ENCODE measurements around the gene C9orf72.

- TF ChIP-seq CTCF (conservative IDR thresholded peaks at IDR 0.05): no peak
- no peak for TF ChIP-seq ZFX (IDR thresholded peaks at IDR 0.05)
Measured at GRCh38 chr9:27527702-27528075, 45.6 kb downstream of the C9orf72 start.
